HG03108 (cell line): ENCODE data around the gene PLVAP.

Experiments
- ATAC-seq: cut with Tn5 transposase; IDR thresholded peaks from one replicate; pipeline ENCODE4 v1.9.1; 2021; ENCODE audit warnings: moderate library complexity; ENCODE audit not compliant: unreplicated experiment

Gene PLVAP

GRCh38 chr19:17359905-17360800 is 17.0 kb downstream of the PLVAP start:
- no peak for ATAC-seq

DNA sequence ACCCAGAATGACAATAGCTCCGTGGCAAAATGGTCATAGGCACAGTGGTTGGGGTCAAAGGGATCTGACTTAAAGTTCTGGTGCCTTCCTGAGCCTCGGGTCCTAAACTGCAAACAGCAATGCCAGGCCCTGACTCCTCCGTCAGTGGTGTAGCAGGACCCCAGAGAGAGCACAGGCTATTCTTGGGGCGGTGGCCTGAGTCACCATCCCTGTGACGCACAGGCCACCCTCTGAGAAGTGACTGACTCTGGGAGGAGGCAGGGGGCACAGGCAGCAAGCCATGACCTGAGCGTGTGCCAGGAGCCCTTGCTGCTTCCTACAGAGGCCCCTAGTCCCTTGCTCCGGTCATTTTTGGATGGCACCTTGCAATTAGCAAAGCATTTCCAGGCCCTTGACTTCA is 18.7 kb downstream of the PLVAP start:
- ATAC-seq, result no peak

DNA sequence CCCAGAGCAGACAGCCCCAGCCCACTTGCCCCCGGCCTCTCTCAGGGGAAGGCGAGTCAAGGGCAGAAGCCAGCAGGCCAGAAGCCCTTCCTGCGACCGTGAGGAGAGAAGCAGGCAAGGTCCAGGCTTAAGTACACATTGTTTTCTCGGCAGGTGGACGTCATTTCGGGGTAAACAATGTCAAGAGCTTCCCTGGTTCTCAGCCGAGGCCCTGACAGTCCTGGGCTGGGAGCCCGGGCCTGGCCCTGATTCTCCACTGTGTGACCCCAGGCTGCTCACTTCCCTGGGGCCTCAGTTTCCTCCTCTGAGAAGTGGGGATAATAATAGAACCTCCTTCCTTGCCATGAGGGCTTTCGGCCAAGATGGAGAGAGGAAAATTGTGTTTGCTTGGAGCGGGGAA is 19.4 kb downstream of the PLVAP start:
- ATAC-seq, result no peak

DNA sequence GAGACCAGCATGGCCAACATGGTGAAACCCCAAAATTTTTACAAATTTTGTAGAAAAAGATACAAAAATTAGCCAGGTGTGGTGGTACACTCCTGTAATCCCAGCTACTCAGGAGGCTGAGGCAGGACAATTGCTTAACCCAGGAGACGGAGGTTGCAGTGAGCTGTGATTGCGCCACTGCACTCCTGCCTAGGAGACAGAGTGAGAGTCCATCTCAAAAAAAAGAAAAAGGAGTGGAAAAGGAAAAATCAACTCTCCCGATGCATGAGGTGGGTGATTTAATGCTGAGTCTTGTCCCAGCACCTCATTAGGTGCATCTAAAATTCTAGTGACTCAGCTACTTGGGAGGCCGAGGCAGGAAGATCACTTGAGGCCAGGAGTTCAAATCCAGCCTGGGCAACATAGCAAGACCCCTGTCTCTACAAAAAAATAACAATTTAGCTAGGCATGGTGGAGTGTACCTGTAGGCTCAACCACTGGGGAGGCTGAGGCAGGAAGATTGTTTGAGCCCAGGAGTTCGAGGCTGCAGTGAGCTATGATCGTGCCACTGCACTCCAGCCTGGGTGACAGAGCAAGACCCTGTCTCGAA is 20.0 kb downstream of the PLVAP start:
- ATAC-seq, result no peak

DNA sequence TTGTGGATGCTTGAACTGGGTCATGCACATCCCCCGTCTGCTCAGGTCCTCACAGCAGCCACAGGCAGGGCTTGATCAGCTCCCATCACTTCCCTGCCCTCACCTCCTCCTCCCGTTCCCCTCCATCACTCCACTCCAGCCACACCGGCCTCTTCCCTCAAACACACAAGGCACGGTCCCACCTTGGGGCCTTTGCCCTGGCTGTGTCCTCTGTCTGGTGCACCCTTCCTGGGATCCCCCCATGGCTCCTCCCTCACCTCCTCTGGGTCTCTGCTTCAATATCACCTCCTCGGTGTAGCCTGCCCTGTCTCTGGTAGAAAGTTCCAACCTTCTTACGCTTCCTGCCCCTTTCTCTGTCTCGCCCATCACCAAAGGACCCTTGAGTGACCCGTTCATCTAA is 23.8 kb downstream of the PLVAP start:
- no peak for ATAC-seq

DNA sequence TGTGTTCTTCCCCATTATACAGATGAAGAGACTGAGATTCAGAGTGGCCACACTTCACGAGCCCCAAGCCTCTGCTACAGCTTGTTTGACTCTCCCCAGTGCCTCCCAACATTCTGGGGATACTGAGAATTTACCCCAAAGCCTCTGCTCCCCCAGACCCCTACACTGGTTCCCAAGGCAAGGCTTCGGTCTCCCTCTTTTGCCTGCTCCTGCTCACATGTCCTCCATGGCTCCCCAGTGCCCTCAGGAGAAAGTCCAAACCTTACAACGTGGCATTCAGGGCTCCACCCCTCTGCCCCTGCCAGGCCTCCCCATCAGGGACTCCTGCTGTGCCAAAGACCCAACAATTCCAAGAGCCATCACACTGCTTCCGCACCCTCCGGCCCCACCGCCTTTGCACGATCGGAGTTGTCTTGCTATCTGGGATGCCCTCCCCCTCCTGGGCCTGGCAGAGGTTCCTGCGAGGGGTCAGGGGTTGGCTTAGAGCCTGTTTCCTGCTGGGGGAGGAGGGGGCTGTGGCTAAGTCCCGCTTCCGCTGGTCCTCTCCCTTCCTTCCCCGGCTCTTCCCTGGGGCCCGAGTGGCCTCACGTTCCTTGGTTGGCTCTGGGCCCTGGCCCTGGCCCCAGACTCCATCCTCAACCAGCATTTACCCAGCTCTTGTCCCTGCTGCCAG is 24.4 kb downstream of the PLVAP start:
- no peak for ATAC-seq

DNA sequence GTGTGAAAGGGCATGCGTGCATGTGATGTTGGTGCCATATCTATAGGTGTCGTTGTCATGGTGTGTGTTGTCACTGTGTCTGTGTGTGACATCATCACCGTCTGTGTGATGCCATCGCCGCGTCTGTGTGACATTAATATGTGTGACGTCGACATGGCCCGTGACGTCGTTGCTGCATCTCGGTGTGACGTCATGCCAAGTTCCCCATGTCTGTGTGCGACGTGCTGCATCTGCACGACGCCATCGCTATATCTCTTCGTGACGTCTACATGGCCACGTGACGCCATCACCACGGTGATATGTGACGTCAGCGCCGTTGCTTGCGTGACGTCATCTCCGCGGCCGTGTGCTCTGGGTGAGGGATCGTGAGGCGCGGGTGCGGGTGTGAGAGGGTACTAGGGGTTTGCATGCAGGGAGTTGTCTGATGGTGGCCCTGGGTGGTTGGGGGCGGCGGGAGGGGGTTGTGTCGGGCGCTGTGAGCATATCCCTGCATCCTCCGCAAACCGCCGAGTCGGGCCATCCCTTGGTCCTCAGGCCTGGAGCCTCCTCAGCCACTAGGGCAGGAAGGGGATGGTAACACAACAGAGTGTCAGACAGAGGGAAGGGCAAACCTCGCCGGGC is 25.2 kb downstream of the PLVAP start:
- ATAC-seq, result no peak

DNA sequence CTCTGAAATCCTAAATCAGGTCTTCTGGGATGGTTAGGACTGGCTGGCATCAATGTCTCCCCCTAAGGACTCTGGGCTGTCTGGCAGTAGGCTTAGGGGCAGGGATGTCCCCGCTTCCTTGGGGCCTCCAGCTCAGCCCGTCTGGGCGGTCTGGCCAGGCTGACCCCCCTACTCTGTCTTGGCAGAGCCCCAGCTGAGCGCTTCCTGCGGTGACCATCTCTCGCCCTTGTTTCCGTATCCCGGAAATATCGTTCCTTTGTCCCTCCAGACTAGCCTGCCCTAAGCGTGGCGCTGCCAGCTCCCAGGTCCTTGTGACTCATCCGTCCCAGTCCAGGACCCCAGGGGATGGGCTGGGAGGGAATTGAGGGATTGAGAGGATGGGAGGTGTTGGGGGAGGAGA is 28.4 kb downstream of the PLVAP start:
- no peak for ATAC-seq

GRCh38 chr19:17347877-17348276 is 29.3 kb downstream of the PLVAP start:
- ATAC-seq, result no peak

DNA sequence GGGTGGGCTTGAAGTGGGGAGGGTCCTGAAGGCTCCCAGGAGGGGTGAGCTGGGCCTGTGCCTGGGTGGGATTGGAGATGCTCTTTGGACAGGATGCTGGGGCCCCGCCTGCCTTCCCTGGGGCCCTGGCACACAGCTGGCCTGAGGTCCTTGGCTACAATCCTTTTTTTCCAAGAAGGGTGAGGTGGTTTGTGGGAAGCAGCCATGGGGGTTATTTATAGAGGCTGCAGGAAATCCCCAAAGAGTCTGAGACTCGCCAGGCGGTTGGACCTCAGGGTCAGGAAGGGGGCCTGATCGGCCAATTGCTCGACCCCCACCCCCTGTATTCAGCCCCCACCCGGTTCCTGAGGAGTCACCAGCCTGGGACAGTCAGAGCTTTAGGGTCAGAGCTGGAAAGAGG is 29.8 kb downstream of the PLVAP start:
- no peak for ATAC-seq

- ATAC-seq, result peak; percentile 59
These were observed 31.0 kb downstream of the PLVAP start for GRCh38 chr19:17346109-17346671.

GRCh38 chr19:17341845-17342244 is 35.3 kb downstream of the PLVAP start:
- no peak for ATAC-seq

- no peak for ATAC-seq
These were observed 35.8 kb downstream of the PLVAP start for GRCh38 chr19:17341386-17341785.

GRCh38 chr19:17340871-17341357 is 36.2 kb downstream of the PLVAP start:
- ATAC-seq, result no peak

- ATAC-seq, result no peak
These were observed 36.8 kb downstream of the PLVAP start for GRCh38 chr19:17340302-17340870.

DNA sequence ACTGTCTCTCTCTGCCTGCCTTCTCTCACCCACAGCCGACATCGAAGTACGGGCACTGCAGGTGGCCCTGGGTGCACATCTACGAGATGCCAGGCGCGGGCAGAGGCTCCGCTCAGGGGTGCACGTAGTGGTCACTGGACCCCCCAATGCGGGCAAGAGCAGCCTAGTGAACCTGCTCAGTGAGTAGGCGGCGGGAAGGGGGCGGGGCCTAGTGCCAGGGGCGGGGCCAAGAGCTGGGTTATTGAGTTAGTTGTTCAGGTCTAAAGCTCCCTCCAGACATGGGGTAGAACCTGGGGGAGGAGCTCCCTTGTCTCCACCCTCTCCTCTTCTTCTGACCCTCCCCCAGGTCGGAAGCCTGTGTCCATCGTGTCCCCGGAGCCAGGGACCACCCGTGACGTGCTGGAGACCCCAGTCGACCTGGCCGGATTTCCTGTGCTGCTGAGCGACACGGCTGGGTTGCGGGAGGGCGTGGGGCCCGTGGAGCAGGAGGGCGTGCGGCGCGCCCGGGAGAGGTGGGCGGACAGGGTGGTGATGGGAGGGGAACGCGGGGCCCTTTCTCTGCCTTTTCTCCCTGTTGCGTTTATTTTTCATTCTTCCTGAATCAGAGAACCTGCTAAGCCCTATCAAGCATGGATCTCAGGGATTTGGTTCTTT is 37.9 kb downstream of the PLVAP start:
- ATAC-seq, result no peak

DNA sequence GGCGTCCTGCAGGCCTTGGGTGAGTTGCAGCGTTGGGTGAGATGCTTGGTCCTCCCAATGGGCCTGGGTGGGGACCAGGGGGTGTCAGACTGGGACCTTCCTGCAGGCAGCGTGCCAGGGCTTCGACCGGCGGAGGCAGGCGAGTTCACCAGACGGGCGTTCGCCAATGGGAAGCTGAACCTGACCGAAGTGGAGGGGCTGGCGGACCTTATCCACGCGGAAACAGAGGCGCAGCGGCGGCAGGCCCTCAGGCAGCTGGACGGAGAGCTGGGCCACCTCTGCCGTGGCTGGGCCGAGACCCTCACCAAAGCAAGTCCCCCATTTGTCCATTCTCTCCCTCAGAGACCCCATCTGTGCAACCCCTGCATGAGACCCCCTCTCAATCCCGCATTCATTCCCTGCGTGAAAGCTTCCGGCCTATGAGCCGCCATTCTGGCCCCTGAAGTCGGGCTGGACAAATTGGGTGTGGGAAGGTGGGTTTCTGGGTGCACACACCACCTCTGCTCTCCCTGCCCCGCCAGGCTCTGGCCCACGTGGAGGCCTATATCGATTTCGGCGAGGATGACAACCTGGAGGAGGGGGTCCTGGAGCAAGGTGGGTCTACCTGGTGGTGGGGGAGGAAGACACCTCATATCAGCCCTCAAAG is 38.6 kb downstream of the PLVAP start:
- ATAC-seq, result no peak

GRCh38 chr19:17337675-17338432 is 39.3 kb downstream of the PLVAP start:
- no peak for ATAC-seq
